Heart left ventricle (tissue), 16 donors: ENCODE measurements around the gene ADA. TPM values are rescaled to one million over a fixed set of nuclear protein-coding genes. Genes with fewer than 3 reads are reported as not detected.

Source experiments
- ATAC-seq, 4 donors: fragments of 200-7000 bp; cut with Tn5 transposase; one replicate each; pipeline ENCODE4 v1.9.1; 2020 to 2022; ENCODE audit warnings: moderate library complexity in 4 of 4, mild to moderate bottlenecking in 3 of 4, moderate number of reproducible peaks in 1 of 4
- DNase-seq, 5 donors: peaks; one replicate each; pipeline ENCODE4 v3.0.0-alpha.2; 2020
- H3K27ac ChIP-seq, 12 donors: fragments of 200-600 bp; sonication (generic) in 4 of 12; one replicate each; pipeline versions ENCODE4 v1.5.0 to v1.8.0; 2016 to 2022; ENCODE audit warnings: mild to moderate bottlenecking in 2 of 12
- H3K27me3 ChIP-seq, 9 donors: fragments of 200-600 bp; sonication (generic) in 2 of 9; one replicate each; pipeline versions ENCODE4 v1.5.1 to v1.8.0; 2016 to 2022; ENCODE audit warnings: mild to moderate bottlenecking in 3 of 9
- H3K36me3 ChIP-seq, 9 donors: fragments of 200-600 bp; sonication (generic) in 2 of 9; one replicate each; pipeline versions ENCODE4 v1.5.0 to v1.8.0; 2018 to 2022; ENCODE audit warnings: mild to moderate bottlenecking in 2 of 9
- H3K4me1 ChIP-seq, 12 donors: fragments of 200-600 bp; sonication (generic) in 4 of 12; one replicate each; pipeline versions ENCODE4 v1.5.0 to v1.8.0; 2016 to 2022; ENCODE audit warnings: mild to moderate bottlenecking in 3 of 12
- H3K4me3 ChIP-seq, 12 donors: fragments of 200-600 bp; sonication (generic) in 4 of 12; one replicate each; pipeline versions ENCODE4 v1.5.0 to v1.8.0; 2017 to 2022; ENCODE audit warnings: mild to moderate bottlenecking in 9 of 12, moderate library complexity in 4 of 12
- H3K9me3 ChIP-seq, 12 donors: fragments of 200-600 bp; sonication (generic) in 4 of 12; one replicate each; pipeline versions ENCODE4 v1.5.0 to v1.8.0; 2016 to 2022; ENCODE audit warnings: mild to moderate bottlenecking in 1 of 12
- POLR2A ChIP-seq, 2 donors: fragments of 450-650 bp; IDR thresholded peaks; one replicate each; pipeline ENCODE4 v1.6.1; 2017; ENCODE audit warnings: antibody characterized with exemption in 2 of 2, mild to moderate bottlenecking in 2 of 2, moderate library complexity in 2 of 2
- WGBS, 4 donors: extraction: QIAGEN DNeasy Blood & Tissue Kit in 2 of 4; methylation state at CpG; one replicate each; pipeline versions ENCODE4 v1.1.5 to v1.1.7; 2013 to 2018; 5-methylcytosine and 5-hydroxymethylcytosine counted together
- intact Hi-C, 10 donors: fragments of 100-400 bp; cut with DNase I; formaldehyde crosslinking; loops; one replicate each; pipeline versions ENCODE4 v1.11.1 to v1.14.2; 2022
- polyA plus RNA-seq, 2 donors: library from polyadenylated mRNA; stranded (reverse); fragments of 200-250 nt; gene quantifications; one replicate each; pipeline ENCODE4 v1.2.3, GENCODE V29; 2013
- total RNA-seq, 9 donors: library from RNA; depleted of rRNA in 2 of 9; stranded (reverse); fragments of >200 nt in 2 of 9; fragmentation: NEBNext Ultra II Directional in 3 of 9; extraction: Animal tissue kit (Norgen Biotek cat#: 25700) in 3 of 9; gene quantifications; one replicate each; pipeline versions ENCODE4 v1.1.0 to v1.2.4, GENCODE V29; 2016 to 2023
- TF ChIP-seq, protein P1 (sequence below), 12 donors: fragments of 200-600 bp; sonication (generic) in 4 of 12; IDR thresholded peaks; one replicate each; pipeline versions ENCODE4 v1.5.0 to v1.8.0; 2018 to 2022; ENCODE audit warnings: antibody characterized with exemption in 12 of 12, mild to moderate bottlenecking in 5 of 12
- donor health status: ischemic (EF 13 %, LVEDD 7.1; RV severe dilation, severe dysfunction).
- donor health status: healthy with polysubstance abuse.
- donor health status: DM: no; HTN: yes; CAD: no.
- donor health status: DM: no; HTN: no; CAD: no.
- donor health status: ischemic (EF 25% LVEDD 6.9; RV normal size, moderate dysfunction).
- donor health status: ischemic (EF 25% LVEDD 5.7; RV mildly dilated, moderate dysfunction).
- donor health status: healthy.
- donor health status: DM: yes; HTN: yes; CAD: no.
- donor health status: ischemic (EF 35%, LVEDD 5.7; RV mildly dilated, moderate dysfunction).
- donor health status: nonischemic (EF 11% LVEDD 7.7; RV severe dilation, severe dysfunction).
- donor health status: DM: yes; HTN: yes; CAD: no.
- donor health status: PGD.
- donor health status: ischemic (EF 29% LVEDD 5.4; RV normal size, mild dysfunction).
- donor health status: nonischemic (EF 23%, LVEDD 6.1; RV moderate dilation, normal function).

Gene ADA
- total and polyA plus RNA-seq, 11 donors = 2.5 to 11.5 (median 6.4) TPM

DNA sequence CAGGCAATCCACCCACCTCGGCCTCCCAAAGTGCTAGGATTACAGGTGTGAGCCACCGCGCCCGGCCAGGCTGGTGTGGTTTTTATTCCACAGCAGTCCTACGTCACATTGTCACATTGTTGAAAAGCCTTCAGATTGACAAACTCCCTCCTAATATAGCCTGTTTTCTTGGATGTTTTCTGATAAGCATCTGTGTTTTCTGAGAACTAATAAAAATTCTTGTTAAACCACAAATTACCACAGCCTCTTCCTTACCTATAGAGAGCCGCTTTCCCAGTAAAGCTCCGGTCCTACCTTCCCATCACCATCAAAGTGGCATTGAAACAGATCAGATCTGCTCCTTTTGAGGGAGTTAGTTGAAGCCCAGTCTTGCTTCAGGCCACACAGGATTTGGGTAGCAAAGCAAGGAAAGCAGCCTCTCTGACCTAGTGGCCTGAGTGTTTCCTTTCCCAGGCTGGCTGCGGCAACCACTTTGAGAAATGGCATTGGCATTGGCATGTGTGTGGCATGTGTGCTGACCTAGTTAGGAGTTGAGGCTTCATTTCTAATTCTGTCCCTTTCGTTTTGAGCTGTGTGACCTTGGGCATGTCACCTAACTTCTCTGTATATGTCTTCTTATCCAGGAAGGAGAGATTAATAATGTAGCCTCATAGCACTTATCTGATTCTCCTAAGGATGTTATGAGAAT is 70.8 kb downstream of the ADA start:
- 79 to 82% (median 80%) methylated on average over 9 of the region's 9 CpGs for WGBS, 4 donors
- intact Hi-C loops = no loop called here
- peak overlapping the region; percentile 82 to 96 (median 92) for H3K27ac ChIP-seq
- no peak overlapping the region for H3K4me3 ChIP-seq
- ATAC-seq (peak in 1 of 4 donors; percentile 3), DNase-seq (no peak)
- H3K27me3 ChIP-seq = no peaks in the 10 kb centered on the region
- no peaks in the 10 kb centered on the region for H3K36me3 ChIP-seq
- H3K9me3 ChIP-seq = no peaks in the 10 kb centered on the region
- H3K4me1 ChIP-seq = peaks cover 5 to 71% (median 55%) of the 10 kb centered on the region in 12 donors
- TF ChIP-seq POLR2A (IDR thresholded peaks at IDR 0.05) = no peak
- TF ChIP-seq, protein P1, sequence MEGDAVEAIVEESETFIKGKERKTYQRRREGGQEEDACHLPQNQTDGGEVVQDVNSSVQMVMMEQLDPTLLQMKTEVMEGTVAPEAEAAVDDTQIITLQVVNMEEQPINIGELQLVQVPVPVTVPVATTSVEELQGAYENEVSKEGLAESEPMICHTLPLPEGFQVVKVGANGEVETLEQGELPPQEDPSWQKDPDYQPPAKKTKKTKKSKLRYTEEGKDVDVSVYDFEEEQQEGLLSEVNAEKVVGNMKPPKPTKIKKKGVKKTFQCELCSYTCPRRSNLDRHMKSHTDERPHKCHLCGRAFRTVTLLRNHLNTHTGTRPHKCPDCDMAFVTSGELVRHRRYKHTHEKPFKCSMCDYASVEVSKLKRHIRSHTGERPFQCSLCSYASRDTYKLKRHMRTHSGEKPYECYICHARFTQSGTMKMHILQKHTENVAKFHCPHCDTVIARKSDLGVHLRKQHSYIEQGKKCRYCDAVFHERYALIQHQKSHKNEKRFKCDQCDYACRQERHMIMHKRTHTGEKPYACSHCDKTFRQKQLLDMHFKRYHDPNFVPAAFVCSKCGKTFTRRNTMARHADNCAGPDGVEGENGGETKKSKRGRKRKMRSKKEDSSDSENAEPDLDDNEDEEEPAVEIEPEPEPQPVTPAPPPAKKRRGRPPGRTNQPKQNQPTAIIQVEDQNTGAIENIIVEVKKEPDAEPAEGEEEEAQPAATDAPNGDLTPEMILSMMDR (IDR thresholded peaks at IDR 0.05) = no peak

DNA sequence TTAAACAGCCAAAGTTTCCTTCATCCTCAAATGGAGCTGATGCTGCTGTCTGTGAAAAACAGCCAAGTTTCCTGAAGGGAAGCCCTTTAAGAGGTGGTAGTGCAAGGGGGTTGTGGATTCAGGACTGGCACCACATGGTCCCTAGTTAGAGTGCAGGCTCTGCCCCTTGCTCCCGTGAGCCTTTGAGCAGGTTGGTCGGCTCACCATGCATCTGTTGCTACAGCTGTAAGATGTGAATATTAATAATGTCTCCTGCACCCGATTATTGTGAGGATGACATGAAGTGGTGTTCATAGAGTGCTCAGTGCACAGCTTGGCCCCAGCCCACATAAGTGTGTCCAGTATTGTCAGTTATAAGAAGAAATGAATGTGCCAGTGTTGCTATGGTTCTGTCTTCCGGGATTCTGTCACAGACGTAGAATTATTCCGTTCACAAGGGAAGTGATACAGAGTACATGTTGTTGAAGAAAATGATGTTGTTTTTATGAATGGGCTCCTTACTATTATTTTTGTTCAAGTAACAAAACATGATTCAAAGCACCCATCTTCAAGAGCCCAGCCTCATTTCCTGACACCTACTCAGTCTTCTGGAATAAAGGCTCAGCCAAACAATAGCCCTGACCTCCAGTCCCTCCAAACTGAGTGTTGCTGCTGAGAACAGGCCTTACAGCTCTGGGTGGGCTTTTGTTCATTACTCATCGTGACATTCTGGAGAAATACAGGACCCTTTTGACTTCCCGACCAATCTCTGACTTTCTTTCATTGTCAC is 72.0 kb downstream of the ADA start:
- intact Hi-C loops = loop anchor here in 4 of 10 donors (5.0 kb wide), 1 partner anchor 33 kb away; no protein-coding TSS in a partner anchor
- WGBS, 4 donors = 46 to 57% (median 56%) methylated on average over 8 of the region's 8 CpGs
- DNase-seq (no peak), ATAC-seq (no peak)
- peak overlapping the region in 11 of 12 donors; percentile 67 to 96 (median 92) for H3K27ac ChIP-seq
- H3K36me3 ChIP-seq = no peaks in the 10 kb centered on the region
- H3K4me3 ChIP-seq = no peak overlapping the region
- H3K4me1 ChIP-seq = peaks cover 0 to 69% (median 49%) of the 10 kb centered on the region in 12 donors
- H3K9me3 ChIP-seq = no peaks in the 10 kb centered on the region
- no peaks in the 10 kb centered on the region for H3K27me3 ChIP-seq
- TF ChIP-seq, protein P1 (IDR thresholded peaks at IDR 0.05) = no peak
- no peak for TF ChIP-seq POLR2A (IDR thresholded peaks at IDR 0.05)

DNA sequence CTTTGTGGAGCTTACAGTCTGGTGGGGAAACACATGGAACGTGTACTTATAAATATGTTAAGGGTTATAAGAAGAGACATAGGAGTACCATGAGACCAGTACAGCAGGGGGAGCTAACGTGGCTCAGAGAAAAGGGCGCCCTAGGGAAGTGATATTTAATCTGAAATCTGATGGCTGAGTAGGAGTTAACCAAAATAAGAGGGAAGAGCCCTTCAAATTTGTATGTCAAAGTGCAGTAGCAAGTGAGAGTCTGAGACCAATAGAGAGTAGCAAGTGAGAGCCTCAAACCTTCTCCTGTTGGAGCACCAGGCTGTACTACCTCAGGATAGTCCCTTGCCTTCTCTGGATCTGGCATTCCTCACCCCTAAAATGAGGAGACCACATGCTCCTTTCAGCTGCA is 75.2 kb downstream of the ADA start:
- DNase-seq (peak in 1 of 5 donors; percentile 50), ATAC-seq (peak in 2 of 4 donors; percentile 16 to 27)
- H3K9me3 ChIP-seq = no peaks in the 10 kb centered on the region
- no peaks in the 10 kb centered on the region for H3K36me3 ChIP-seq
- peak overlapping the region; percentile 6 to 85 (median 62) for H3K27ac ChIP-seq
- no peaks in the 10 kb centered on the region for H3K27me3 ChIP-seq
- peaks cover 3 to 84% (median 62%) of the 10 kb centered on the region in 12 donors for H3K4me1 ChIP-seq
- 18 to 31% (median 20%) methylated on average over 3 of the region's 3 CpGs for WGBS, 4 donors
- TF ChIP-seq, protein P1 (IDR thresholded peaks at IDR 0.05) = peak in 11 of 12 donors; percentile 27 to 68 (median 50)
- no peak for TF ChIP-seq POLR2A (IDR thresholded peaks at IDR 0.05)
- intact Hi-C loops = loop anchor here in 9 of 10 donors (1.0 to 5.0 kb wide), 4 partner anchors 33 to 36 kb away; no protein-coding TSS in a partner anchor
- no peak overlapping the region for H3K4me3 ChIP-seq

DNA sequence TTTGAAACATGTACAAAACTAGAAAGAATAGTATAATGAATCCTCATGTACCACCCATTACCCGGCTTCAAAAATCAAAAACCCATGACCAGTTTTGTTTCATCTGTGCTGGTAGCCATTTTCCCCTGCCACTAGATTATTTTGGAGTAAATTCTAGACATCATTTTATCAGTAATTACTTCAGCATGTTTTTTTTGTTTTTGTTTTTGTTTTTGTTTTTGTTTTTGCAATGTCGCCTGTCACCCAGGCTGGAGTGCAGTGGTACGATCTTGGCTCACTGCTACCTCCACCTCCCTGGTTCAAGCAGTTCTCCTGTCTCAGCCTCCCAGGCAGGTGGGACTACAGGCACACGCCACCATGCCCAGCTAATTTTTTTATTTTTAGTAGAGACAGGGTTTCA is 77.1 kb downstream of the ADA start:
- no peaks in the 10 kb centered on the region for H3K36me3 ChIP-seq
- H3K27me3 ChIP-seq = no peaks in the 10 kb centered on the region
- H3K4me3 ChIP-seq = no peak overlapping the region
- intact Hi-C loops = loop anchor here in 2 of 10 donors (5.0 kb wide), 1 partner anchor 42 kb away; no protein-coding TSS in a partner anchor
- ATAC-seq (no peak), DNase-seq (no peak)
- H3K27ac ChIP-seq = peak overlapping the region in 7 of 12 donors; percentile 18 to 96 (median 85)
- TF ChIP-seq POLR2A (IDR thresholded peaks at IDR 0.05) = no peak
- TF ChIP-seq, protein P1 (IDR thresholded peaks at IDR 0.05) = no peak
- 96 to 99% (median 96%) methylated on average over 4 of the region's 4 CpGs for WGBS, 4 donors
- H3K4me1 ChIP-seq = peaks cover 3 to 66% (median 43%) of the 10 kb centered on the region in 12 donors
- H3K9me3 ChIP-seq = no peaks in the 10 kb centered on the region
